Stimulated activated CD8-positive, alpha-beta memory T cell treated with anti-CD3 and anti-CD28 coated beads, Interleukin-12 subunit alpha, Interleukin-12 subunit beta, amount 100 ng/mL, for 24 hours (primary cell): ENCODE measurements around the gene DIAPH3.

Source experiments
- DNase-seq: peaks from one replicate; pipeline ENCODE4 v3.0.0-alpha.2; 2020; ENCODE audit errors: extremely low read depth

DIAPH3 gene

GRCh38 chr13:60152114-60152513 lies 11.6 kb downstream of the DIAPH3 start:
- DNase-seq, result no peak

GRCh38 chr13:60150538-60150937 lies 13.2 kb downstream of the DIAPH3 start:
- DNase-seq, result no peak

- no peak for DNase-seq
Observed at GRCh38 chr13:60148918-60149317, 14.8 kb downstream of the DIAPH3 start.

GRCh38 chr13:60147361-60147760 lies 16.4 kb downstream of the DIAPH3 start:
- no peak for DNase-seq

GRCh38 chr13:60146471-60146870 lies 17.3 kb downstream of the DIAPH3 start:
- DNase-seq, result no peak

GRCh38 chr13:60143775-60144174 lies 20.0 kb downstream of the DIAPH3 start:
- no peak for DNase-seq

GRCh38 chr13:60139272-60139671 lies 24.5 kb downstream of the DIAPH3 start:
- no peak for DNase-seq

- no peak for DNase-seq
Observed at GRCh38 chr13:60138674-60139073, 25.1 kb downstream of the DIAPH3 start.

- DNase-seq, result no peak
Observed at GRCh38 chr13:60137911-60138560, 25.7 kb downstream of the DIAPH3 start.

- DNase-seq, result no peak
Observed at GRCh38 chr13:60135344-60135743, 28.4 kb downstream of the DIAPH3 start.

- DNase-seq, result no peak
Observed at GRCh38 chr13:60134376-60134775, 29.4 kb downstream of the DIAPH3 start.

GRCh38 chr13:60121337-60121687 lies 42.4 kb downstream of the DIAPH3 start:
- no peak for DNase-seq

- no peak for DNase-seq
Observed at GRCh38 chr13:60120617-60121336, 43.0 kb downstream of the DIAPH3 start.

- no peak for DNase-seq
Observed at GRCh38 chr13:60118696-60119400, 44.9 kb downstream of the DIAPH3 start.

- no peak for DNase-seq
Observed at GRCh38 chr13:60114499-60115028, 49.2 kb downstream of the DIAPH3 start.

GRCh38 chr13:60112771-60113170 lies 51.0 kb downstream of the DIAPH3 start:
- DNase-seq, result no peak

GRCh38 chr13:60111691-60112090 lies 52.0 kb downstream of the DIAPH3 start:
- DNase-seq, result no peak

- no peak for DNase-seq
Observed at GRCh38 chr13:60109285-60109684, 54.4 kb downstream of the DIAPH3 start.

GRCh38 chr13:60108589-60108988 lies 55.1 kb downstream of the DIAPH3 start:
- no peak for DNase-seq

GRCh38 chr13:60099631-60100420 lies 63.9 kb downstream of the DIAPH3 start:
- DNase-seq, result no peak

- no peak for DNase-seq
Observed at GRCh38 chr13:60095300-60095699, 68.4 kb downstream of the DIAPH3 start.
